Measurements from ENCODE around the gene CELSR2.
A peak's percentile ranks its signal among the peaks of the same experiment; 100 is the strongest.

The CELSR2 gene

GRCh38 chr1:109263234-109263596, 13.9 kb downstream of the CELSR2 start:
- TF ChIP-seq, protein P1, sequence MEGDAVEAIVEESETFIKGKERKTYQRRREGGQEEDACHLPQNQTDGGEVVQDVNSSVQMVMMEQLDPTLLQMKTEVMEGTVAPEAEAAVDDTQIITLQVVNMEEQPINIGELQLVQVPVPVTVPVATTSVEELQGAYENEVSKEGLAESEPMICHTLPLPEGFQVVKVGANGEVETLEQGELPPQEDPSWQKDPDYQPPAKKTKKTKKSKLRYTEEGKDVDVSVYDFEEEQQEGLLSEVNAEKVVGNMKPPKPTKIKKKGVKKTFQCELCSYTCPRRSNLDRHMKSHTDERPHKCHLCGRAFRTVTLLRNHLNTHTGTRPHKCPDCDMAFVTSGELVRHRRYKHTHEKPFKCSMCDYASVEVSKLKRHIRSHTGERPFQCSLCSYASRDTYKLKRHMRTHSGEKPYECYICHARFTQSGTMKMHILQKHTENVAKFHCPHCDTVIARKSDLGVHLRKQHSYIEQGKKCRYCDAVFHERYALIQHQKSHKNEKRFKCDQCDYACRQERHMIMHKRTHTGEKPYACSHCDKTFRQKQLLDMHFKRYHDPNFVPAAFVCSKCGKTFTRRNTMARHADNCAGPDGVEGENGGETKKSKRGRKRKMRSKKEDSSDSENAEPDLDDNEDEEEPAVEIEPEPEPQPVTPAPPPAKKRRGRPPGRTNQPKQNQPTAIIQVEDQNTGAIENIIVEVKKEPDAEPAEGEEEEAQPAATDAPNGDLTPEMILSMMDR (IDR thresholded peaks at IDR 0.05; ENCODE audit: low read depth, low read length), result no peak
- peaks cover 8% of the 10 kb centered on the region for H3K36me3 ChIP-seq

GRCh38 chr1:109263597-109264378, 14.4 kb downstream of the CELSR2 start:
- TF ChIP-seq, protein P1 (IDR thresholded peaks at IDR 0.05; ENCODE audit: low read depth, low read length), result peak; percentile 99
- H3K27me3 ChIP-seq, result no peaks in the 10 kb centered on the region
- peaks cover 5% of the 10 kb centered on the region for H3K36me3 ChIP-seq
- no peaks in the 10 kb centered on the region for H3K9me3 ChIP-seq
- DNase-seq, result peak; percentile 90
- H3K4me3 ChIP-seq (ENCODE audit: low read depth, low read length), result no peak overlapping the region
- peaks cover 5% of the 10 kb centered on the region for H3K4me1 ChIP-seq

More at GRCh38 chr1:109263234-109263596, 13.9 kb downstream of the CELSR2 start:
- H3K9me3 ChIP-seq, result no peaks in the 10 kb centered on the region
- DNase-seq, result no peak
- no peak overlapping the region for H3K4me3 ChIP-seq (ENCODE audit: low read depth, low read length)
- peaks cover 5% of the 10 kb centered on the region for H3K4me1 ChIP-seq
- H3K27me3 ChIP-seq, result no peaks in the 10 kb centered on the region

GRCh38 chr1:109264379-109264755, 15.0 kb downstream of the CELSR2 start:
- Histone ChIP-seq H3K9me3 (no peaks in the 10 kb centered on the region), H3K36me3 (no peaks in the 10 kb centered on the region; the same call in 1 of the 2 replicates), H3K4me1 (peaks cover 5% of the 10 kb centered on the region), H3K4me3 (ENCODE audit: low read depth, low read length) (no peak overlapping the region), H3K27me3 (no peaks in the 10 kb centered on the region)
- no peak for DNase-seq
- TF ChIP-seq, protein P1 (IDR thresholded peaks at IDR 0.05; ENCODE audit: low read depth, low read length), result no peak

GRCh38 chr1:109265016-109265415, 15.7 kb downstream of the CELSR2 start:
- Histone ChIP-seq H3K4me3 (ENCODE audit: low read depth, low read length) (no peak overlapping the region), H3K4me1 (peaks cover 3% of the 10 kb centered on the region), H3K36me3 (no peaks in the 10 kb centered on the region; the same call in 1 of the 2 replicates), H3K9me3 (no peaks in the 10 kb centered on the region), H3K27me3 (no peaks in the 10 kb centered on the region)
- no peak for DNase-seq
- TF ChIP-seq, protein P1 (IDR thresholded peaks at IDR 0.05; ENCODE audit: low read depth, low read length), result no peak

- Histone ChIP-seq H3K4me3 (ENCODE audit: low read depth, low read length) (no peak overlapping the region), H3K27me3 (no peaks in the 10 kb centered on the region), H3K36me3 (no peaks in the 10 kb centered on the region; the same call in 1 of the 2 replicates), H3K4me1 (no peaks in the 10 kb centered on the region), H3K9me3 (no peaks in the 10 kb centered on the region)
- TF ChIP-seq, protein P1 (IDR thresholded peaks at IDR 0.05; ENCODE audit: low read depth, low read length), result no peak
- DNase-seq, result no peak
Observed at GRCh38 chr1:109265741-109266330, 16.5 kb downstream of the CELSR2 start.

- Histone ChIP-seq H3K36me3 (no peaks in the 10 kb centered on the region; the same call in 1 of the 2 replicates), H3K9me3 (no peaks in the 10 kb centered on the region), H3K4me3 (ENCODE audit: low read depth, low read length) (no peak overlapping the region), H3K27me3 (no peaks in the 10 kb centered on the region), H3K4me1 (no peaks in the 10 kb centered on the region)
- DNase-seq, result no peak
- TF ChIP-seq, protein P1 (IDR thresholded peaks at IDR 0.05; ENCODE audit: low read depth, low read length), result no peak
Observed at GRCh38 chr1:109266965-109267364, 17.6 kb downstream of the CELSR2 start.
